K562 (cell line): ENCODE results near the gene GIPC3. TPM values are rescaled to one million over a fixed set of nuclear protein-coding genes. Genes with fewer than 3 reads are reported as not detected.

Experiments
- ATAC-seq: fragments of 200-7000 bp; cut with Tn5 transposase; 3 replicates; pipeline ENCODE4 v1.9.1; 2020; ENCODE audit warnings: moderate library complexity
- BruUV-seq: library from RNA; stranded (reverse); fragments of 400-500 nt; replicated peaks from 2 replicates; lab custom pipeline; 2021; lab: Mats Ljungman, UMichigan
- CTCF ChIA-PET: fragments of 300-600 bp; formaldehyde crosslinking; extraction: SDS; loops from one replicate; lab custom pipeline; 2021; ENCODE audit warnings: low intra/inter-chr PET ratio; lab: Yijun Ruan, JAX
- POLR2A ChIA-PET: fragments of 300-600, 350-650 bp; sonication (Branson Sonifier 250); formaldehyde crosslinking; extraction: SDS; loops from one replicate; lab custom pipeline; 2021; ENCODE audit warnings: antibody characterized with exemption, inconsistent platforms; lab: Yijun Ruan, JAX
- DNase-seq, 4 experiments: peaks; one replicate each; pipeline versions ENCODE4 v3.0.0 to v3.0.0-alpha.2; 2011 to 2018; ENCODE audit warnings: low spot score in 3 of 4, mixed read lengths in 3 of 4; ENCODE audit errors: extremely low read depth in 1 of 4
- FAIRE-seq: peaks from 2 replicates; lab custom pipeline; 2011; peaks lifted over from hg19 to GRCh38; lab: Jason Lieb, UNC
- H2AFZ ChIP-seq: 2 replicates; pipeline ENCODE4 v1.6.0; 2011; ENCODE audit warnings: low read depth, low read length, control low read depth, inconsistent platforms
- H3K27ac ChIP-seq: fragments of 200-600 bp; 3 replicates; pipeline ENCODE4 v1.8.0; 2011; ENCODE audit warnings: low read depth, mild to moderate bottlenecking, control low read depth, inconsistent platforms, low read length, moderate library complexity, mixed read lengths; ENCODE audit errors: extremely low read depth
- H3K27me3 ChIP-seq, 2 experiments: fragments of 300-600 bp in 1 of 2; 2 replicates in 1 of 2; 3 replicates in 1 of 2; pipeline versions ENCODE4 v1.6.0 to v1.8.0; 2011; ENCODE audit warnings: inconsistent platforms in 2 of 2, low read length in 2 of 2, mild to moderate bottlenecking in 1 of 2, mixed read lengths in 1 of 2, moderate library complexity in 1 of 2; ENCODE audit not compliant: control insufficient read depth in 2 of 2, insufficient read depth in 2 of 2
- H3K36me3 ChIP-seq: fragments of 300-600 bp; 3 replicates; pipeline ENCODE4 v1.8.0; 2011; ENCODE audit warnings: mild to moderate bottlenecking, low read length, inconsistent platforms; ENCODE audit not compliant: control insufficient read depth, insufficient read depth
- H3K4me1 ChIP-seq, 2 experiments: fragments of 200-600 bp in 1 of 2; replicated peaks in 1 of 2; 2 replicates in 1 of 2; 3 replicates in 1 of 2; pipeline versions ENCODE4 v1.5.1 to v1.8.0; 2011; ENCODE audit warnings: inconsistent platforms in 2 of 2, low read length in 2 of 2, mild to moderate bottlenecking in 1 of 2, mixed read lengths in 1 of 2, moderate library complexity in 1 of 2; ENCODE audit not compliant: control insufficient read depth in 2 of 2, insufficient read depth in 2 of 2
- H3K4me2 ChIP-seq: 2 replicates; pipeline ENCODE4 v1.6.1; 2011; ENCODE audit warnings: low read length, control low read depth, inconsistent platforms, mixed read lengths; ENCODE audit not compliant: insufficient read depth
- H3K4me3 ChIP-seq: fragments of 200-600 bp; sonication (generic), shearing (Covaris generic); 2 replicates; pipeline ENCODE4 v1.5.1; 2016; ENCODE audit warnings: control low read depth, inconsistent platforms
- H3K79me2 ChIP-seq: fragments of 200-600 bp; 3 replicates; pipeline ENCODE4 v1.8.0; 2011; ENCODE audit warnings: low read length, inconsistent platforms; ENCODE audit not compliant: control insufficient read depth, insufficient read depth
- H3K9ac ChIP-seq, 2 experiments: 2 replicates each; pipeline versions ENCODE4 v1.6.0 to v1.6.1; 2011; ENCODE audit warnings: low read depth in 2 of 2, low read length in 2 of 2, control low read depth in 1 of 2, inconsistent platforms in 1 of 2, mild to moderate bottlenecking in 1 of 2, mixed read lengths in 1 of 2; ENCODE audit not compliant: insufficient read depth in 1 of 2
- H3K9me1 ChIP-seq: one replicate; pipeline ENCODE4 v1.6.0; 2011; ENCODE audit warnings: inconsistent platforms, mild to moderate bottlenecking, low read length, moderate library complexity; ENCODE audit not compliant: control insufficient read depth, insufficient read depth
- H3K9me3 ChIP-seq: replicated peaks from 2 replicates; pipeline ENCODE4 v1.5.1; 2011; ENCODE audit warnings: low read depth, low read length, inconsistent platforms; ENCODE audit not compliant: control insufficient read depth, insufficient read depth
- H4K20me1 ChIP-seq: replicated peaks from 2 replicates; pipeline ENCODE4 v1.6.1; 2011; ENCODE audit warnings: low read length, inconsistent platforms, mixed read lengths; ENCODE audit not compliant: control insufficient read depth, insufficient read depth
- CBX8 ChIP-seq: fragments of 200-600 bp; sonication (generic); IDR thresholded peaks from 2 replicates; pipeline ENCODE4 v1.6.1; 2012; ENCODE audit warnings: borderline replicate concordance, mixed run types, low read depth, mild to moderate bottlenecking, moderate library complexity, mixed read lengths, low read length, control low read depth, inconsistent platforms; ENCODE audit not compliant: poor library complexity, severe bottlenecking; ENCODE audit errors: extremely low read depth
- COPS2 ChIP-seq: fragments of 450-650 bp; conservative IDR thresholded peaks from 2 replicates; pipeline ENCODE4 v1.6.1; 2016; ENCODE audit warnings: mild to moderate bottlenecking, moderate library complexity
- WGBS: fragments of 100-300 bp; shearing (Covaris generic); methylation state at CpG from one replicate; pipeline ENCODE4 v1.1.6; 2016; ENCODE audit warnings: low coverage, mixed read lengths; ENCODE audit not compliant: insufficient coverage; ENCODE audit errors: missing lambda C conversion rate; 5-methylcytosine and 5-hydroxymethylcytosine counted together
- in situ Hi-C: fragments of 300-500 bp; cut with MboI; formaldehyde crosslinking; loops from 4 replicates; pipeline ENCODE4 v1.15.0; 2018; ENCODE audit warnings: inconsistent platforms, mixed read lengths
- intact Hi-C: fragments of 100-400 bp; cut with micrococcal nuclease; formaldehyde crosslinking; loops from 2 replicates; pipeline ENCODE4 v1.14.2; 2022
- polyA plus RNA-seq, 8 experiments: library from polyadenylated mRNA; depleted of rRNA in 4 of 8; stranded (reverse) in 5 of 8; unstranded in 3 of 8; fragments of >200 nt; fragmentation: Nextera tagmentation in 2 of 8; fragmentation: Illumina TruSeq in 1 of 8; extraction: Ambion mirVana in 2 of 8; extraction: Trizol in 1 of 8; gene quantifications; 2 replicates each; pipeline versions ENCODE4 v1.2.1 to v1.2.3, GENCODE V29; 2011 to 2014; ENCODE audit warnings: inconsistent platforms in 1 of 8, missing spikeins in 1 of 8
- total RNA-seq, 7 experiments: library from RNA; depleted of rRNA in 6 of 7; stranded (reverse); fragments of >200 nt in 6 of 7; fragmentation: Illumina TruSeq in 2 of 7; extraction: Trizol in 2 of 7; gene quantifications; 2 replicates each; pipeline versions ENCODE4 v1.2.1 to v1.2.3, GENCODE V29; 2011 to 2021; ENCODE audit warnings: low replicate concordance in 1 of 7
- TF ChIP-seq, protein P1 (sequence below): fragments of 450-650 bp; IDR thresholded peaks from 2 replicates; pipeline ENCODE4 v1.7.0; 2016; ENCODE audit warnings: borderline replicate concordance

The GIPC3 gene
- total and polyA plus RNA-seq, 9 of the 15 experiments (the other 6 are each of a cell fraction or from before 2014, with no cell fraction given) = 0.03 to 3.6 (median 1.5) TPM; not detected in 1

DNA sequence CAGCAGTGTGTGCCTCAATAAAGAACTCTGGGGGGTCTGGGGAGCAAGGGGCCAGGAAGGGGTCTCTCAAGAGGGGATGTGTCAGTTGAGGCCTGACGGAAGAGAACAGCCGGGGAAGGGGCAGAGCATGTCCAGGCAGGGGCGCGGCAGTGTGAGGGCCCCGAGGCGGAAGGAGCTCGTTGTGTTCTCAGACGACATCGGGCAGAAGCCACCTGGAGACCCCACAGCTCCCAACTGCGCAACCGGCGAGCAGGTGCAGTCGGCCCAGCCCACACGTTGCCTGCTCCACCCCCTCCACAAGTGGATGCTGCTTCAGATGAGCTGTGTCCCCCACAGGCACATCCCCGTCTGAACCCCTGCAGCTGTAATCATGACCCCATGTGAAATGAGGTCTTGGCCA, 36.4 kb downstream of the GIPC3 start:
- Histone ChIP-seq H3K9me3 (no peaks in the 10 kb centered on the region), H3K36me3 (peaks cover 66% of the 10 kb centered on the region; the same call in 1 of the 3 replicates), H3K27me3 (no peaks in the 10 kb centered on the region), H2AFZ (no peak overlapping the region), H3K9me1 (no peaks in the 10 kb centered on the region), H3K4me2 (no peak overlapping the region), H3K9ac (no peak overlapping the region; a peak in 1 of 4 replicates), H4K20me1 (peaks cover 11% of the 10 kb centered on the region; the same call in 1 of the 2 replicates), H3K27ac (no peak overlapping the region), H3K4me1 (peaks cover 4 to 72% of the 10 kb centered on the region in 2 experiments), H3K4me3 (no peak overlapping the region), H3K79me2 (peaks cover 28% of the 10 kb centered on the region)
- no peak for FAIRE-seq
- intact Hi-C loops = no loop called here
- CTCF ChIA-PET = interaction anchor here (0.6 kb wide), 1 partner anchor 36 kb away, joined by 8 read pairs; no protein-coding TSS in a partner anchor
- POLR2A ChIA-PET = interaction anchor here (0.6 to 1.0 kb wide), 4 partner anchors 10 to 66 kb away, joined by 3 read pairs; partner anchors contain the start of gene GIPC3
- in situ Hi-C loops = no loop called here
- 94% methylated on average over 12 of the region's 15 CpGs for WGBS
- BruUV-seq = no TSS peak
- ATAC-seq = no peak
- DNase-seq = no peak
- TF ChIP-seq COPS2 (no peak), CBX8 (no peak)
- TF ChIP-seq, protein P1, sequence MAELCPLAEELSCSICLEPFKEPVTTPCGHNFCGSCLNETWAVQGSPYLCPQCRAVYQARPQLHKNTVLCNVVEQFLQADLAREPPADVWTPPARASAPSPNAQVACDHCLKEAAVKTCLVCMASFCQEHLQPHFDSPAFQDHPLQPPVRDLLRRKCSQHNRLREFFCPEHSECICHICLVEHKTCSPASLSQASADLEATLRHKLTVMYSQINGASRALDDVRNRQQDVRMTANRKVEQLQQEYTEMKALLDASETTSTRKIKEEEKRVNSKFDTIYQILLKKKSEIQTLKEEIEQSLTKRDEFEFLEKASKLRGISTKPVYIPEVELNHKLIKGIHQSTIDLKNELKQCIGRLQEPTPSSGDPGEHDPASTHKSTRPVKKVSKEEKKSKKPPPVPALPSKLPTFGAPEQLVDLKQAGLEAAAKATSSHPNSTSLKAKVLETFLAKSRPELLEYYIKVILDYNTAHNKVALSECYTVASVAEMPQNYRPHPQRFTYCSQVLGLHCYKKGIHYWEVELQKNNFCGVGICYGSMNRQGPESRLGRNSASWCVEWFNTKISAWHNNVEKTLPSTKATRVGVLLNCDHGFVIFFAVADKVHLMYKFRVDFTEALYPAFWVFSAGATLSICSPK = no peak
